ENCODE measurements around the gene CCDC74B. TPM values are rescaled to one million over a fixed set of nuclear protein-coding genes. Genes with fewer than 3 reads are reported as not detected.
A peak's percentile ranks its signal among the peaks of the same experiment; 100 is the strongest.
"Not testable (repeated sequence)": the region's sequence is repeated elsewhere in the genome, so short reads cannot be mapped to it uniquely, and the experiment has no call there.

CCDC74B gene
- total RNA-seq, 6 donors from 2014 or later, result 0.40 to 20.5 (median 9.5) TPM

DNA sequence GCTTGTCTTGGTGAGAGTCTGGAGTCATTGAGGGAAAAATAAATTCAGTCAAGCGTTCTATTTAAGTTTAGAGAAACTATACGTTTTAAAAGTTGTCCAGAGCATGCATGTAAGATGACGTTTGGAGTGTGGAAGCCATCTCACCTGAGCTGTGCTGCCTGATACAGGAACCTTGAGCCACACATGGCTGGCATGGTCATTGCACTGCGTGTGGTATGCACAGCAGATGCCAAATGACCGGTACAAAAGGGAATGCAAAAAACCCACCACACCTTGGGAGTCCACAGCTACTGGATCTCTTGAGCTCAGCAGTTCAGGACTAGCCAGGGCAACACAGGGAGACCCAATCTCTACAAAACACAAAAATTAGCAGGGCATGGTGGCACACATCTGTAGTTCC, 41.5 kb upstream of the CCDC74B start:
- DNase-seq, result no peak
- Histone ChIP-seq H3K36me3 (peaks cover 0 to 7% (median 0%) of the 10 kb centered on the region in 4 donors), H3K4me3 (no peak overlapping the region), H3K27me3 (no peaks in the 10 kb centered on the region), H3K27ac (no peak overlapping the region), H3K4me1 (peaks cover 0 to 15% (median 11%) of the 10 kb centered on the region in 4 donors), H3K9me3 (no peaks in the 10 kb centered on the region)
- ATAC-seq (ENCODE audit: low FRiP score in 2 of 2), result no peak
- WGBS, 2 donors, result 92 to 93% methylated on average over 5 of the region's 5 CpGs
- TF ChIP-seq POLR2A (IDR thresholded peaks at IDR 0.05), result no peak
- TF ChIP-seq, protein P1, sequence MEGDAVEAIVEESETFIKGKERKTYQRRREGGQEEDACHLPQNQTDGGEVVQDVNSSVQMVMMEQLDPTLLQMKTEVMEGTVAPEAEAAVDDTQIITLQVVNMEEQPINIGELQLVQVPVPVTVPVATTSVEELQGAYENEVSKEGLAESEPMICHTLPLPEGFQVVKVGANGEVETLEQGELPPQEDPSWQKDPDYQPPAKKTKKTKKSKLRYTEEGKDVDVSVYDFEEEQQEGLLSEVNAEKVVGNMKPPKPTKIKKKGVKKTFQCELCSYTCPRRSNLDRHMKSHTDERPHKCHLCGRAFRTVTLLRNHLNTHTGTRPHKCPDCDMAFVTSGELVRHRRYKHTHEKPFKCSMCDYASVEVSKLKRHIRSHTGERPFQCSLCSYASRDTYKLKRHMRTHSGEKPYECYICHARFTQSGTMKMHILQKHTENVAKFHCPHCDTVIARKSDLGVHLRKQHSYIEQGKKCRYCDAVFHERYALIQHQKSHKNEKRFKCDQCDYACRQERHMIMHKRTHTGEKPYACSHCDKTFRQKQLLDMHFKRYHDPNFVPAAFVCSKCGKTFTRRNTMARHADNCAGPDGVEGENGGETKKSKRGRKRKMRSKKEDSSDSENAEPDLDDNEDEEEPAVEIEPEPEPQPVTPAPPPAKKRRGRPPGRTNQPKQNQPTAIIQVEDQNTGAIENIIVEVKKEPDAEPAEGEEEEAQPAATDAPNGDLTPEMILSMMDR (IDR thresholded peaks at IDR 0.05), result no peak
- TF ChIP-seq POLR2AphosphoS5 (IDR thresholded peaks at IDR 0.05), result no peak
- no peak for TF ChIP-seq EP300 (IDR thresholded peaks at IDR 0.05)

DNA sequence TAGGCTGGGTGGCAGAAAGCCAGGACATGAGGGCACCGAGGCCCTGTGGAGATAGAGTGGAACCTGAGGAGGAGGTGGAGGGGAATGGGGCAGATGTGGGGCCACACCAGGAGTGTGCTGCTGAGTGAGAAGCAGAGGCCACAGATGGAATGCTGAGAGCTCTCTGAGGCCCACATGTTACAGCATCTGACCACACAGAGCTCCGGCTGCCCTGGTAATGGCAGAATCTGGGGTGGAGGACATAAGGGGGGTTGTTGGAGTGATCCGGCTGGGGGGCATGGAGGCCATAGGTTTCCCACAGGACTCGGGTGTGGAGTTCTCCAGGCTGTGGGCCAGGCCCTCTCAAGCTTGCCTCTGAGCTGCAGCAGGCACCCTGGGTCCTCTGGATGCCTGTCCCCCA, 41.0 kb upstream of the CCDC74B start:
- TF ChIP-seq POLR2AphosphoS5 (IDR thresholded peaks at IDR 0.05), result no peak
- TF ChIP-seq EP300 (IDR thresholded peaks at IDR 0.05), result no peak
- TF ChIP-seq, protein P1 (IDR thresholded peaks at IDR 0.05), result no peak
- TF ChIP-seq POLR2A (IDR thresholded peaks at IDR 0.05), result no peak
- Histone ChIP-seq H3K9me3 (no peaks in the 10 kb centered on the region), H3K27ac (no peak overlapping the region), H3K36me3 (peaks cover 0 to 2% (median 0%) of the 10 kb centered on the region in 4 donors), H3K27me3 (no peaks in the 10 kb centered on the region), H3K4me1 (peaks cover under 1 to 18% (median 12%) of the 10 kb centered on the region in 4 donors), H3K4me3 (no peak overlapping the region)
- DNase-seq (no peak), ATAC-seq (ENCODE audit: low FRiP score in 2 of 2) (no peak)
- 81 to 88% methylated on average over 4 of the region's 4 CpGs for WGBS, 2 donors

DNA sequence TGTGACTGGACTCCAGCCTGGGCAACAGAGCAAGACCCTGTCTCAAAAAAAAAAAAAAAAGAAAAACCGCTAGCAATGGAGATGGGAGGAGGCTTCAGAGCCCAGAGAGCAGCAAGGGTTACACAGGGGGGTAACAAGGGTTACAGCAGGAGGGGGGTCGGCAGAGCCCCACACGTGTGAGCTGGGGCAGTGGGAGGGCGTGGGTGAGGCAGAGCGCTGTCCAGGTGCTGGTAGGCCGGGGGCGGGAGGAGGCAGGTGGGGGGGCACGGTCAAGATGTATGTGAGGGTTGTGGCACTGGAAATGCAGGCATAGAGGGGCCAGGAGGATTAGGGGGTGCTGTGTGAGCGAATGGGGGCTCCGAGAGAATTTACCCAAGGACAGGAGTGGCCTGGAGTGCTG, 40.5 kb upstream of the CCDC74B start:
- no peak overlapping the region for H3K4me3 ChIP-seq
- ATAC-seq (ENCODE audit: low FRiP score in 2 of 2) (no peak), DNase-seq (no peak)
- H3K36me3 ChIP-seq, result no peaks in the 10 kb centered on the region
- no peaks in the 10 kb centered on the region for H3K27me3 ChIP-seq
- peaks cover 6 to 22% (median 16%) of the 10 kb centered on the region in 4 donors for H3K4me1 ChIP-seq
- H3K9me3 ChIP-seq, result no peaks in the 10 kb centered on the region
- WGBS, 2 donors, result 81 to 86% methylated on average over 9 to 10 of the region's 10 CpGs
- no peak for TF ChIP-seq POLR2AphosphoS5 (IDR thresholded peaks at IDR 0.05)
- no peak for TF ChIP-seq POLR2A (IDR thresholded peaks at IDR 0.05)
- TF ChIP-seq, protein P1 (IDR thresholded peaks at IDR 0.05), result no peak
- no peak for TF ChIP-seq EP300 (IDR thresholded peaks at IDR 0.05)
- H3K27ac ChIP-seq, result no peak overlapping the region

DNA sequence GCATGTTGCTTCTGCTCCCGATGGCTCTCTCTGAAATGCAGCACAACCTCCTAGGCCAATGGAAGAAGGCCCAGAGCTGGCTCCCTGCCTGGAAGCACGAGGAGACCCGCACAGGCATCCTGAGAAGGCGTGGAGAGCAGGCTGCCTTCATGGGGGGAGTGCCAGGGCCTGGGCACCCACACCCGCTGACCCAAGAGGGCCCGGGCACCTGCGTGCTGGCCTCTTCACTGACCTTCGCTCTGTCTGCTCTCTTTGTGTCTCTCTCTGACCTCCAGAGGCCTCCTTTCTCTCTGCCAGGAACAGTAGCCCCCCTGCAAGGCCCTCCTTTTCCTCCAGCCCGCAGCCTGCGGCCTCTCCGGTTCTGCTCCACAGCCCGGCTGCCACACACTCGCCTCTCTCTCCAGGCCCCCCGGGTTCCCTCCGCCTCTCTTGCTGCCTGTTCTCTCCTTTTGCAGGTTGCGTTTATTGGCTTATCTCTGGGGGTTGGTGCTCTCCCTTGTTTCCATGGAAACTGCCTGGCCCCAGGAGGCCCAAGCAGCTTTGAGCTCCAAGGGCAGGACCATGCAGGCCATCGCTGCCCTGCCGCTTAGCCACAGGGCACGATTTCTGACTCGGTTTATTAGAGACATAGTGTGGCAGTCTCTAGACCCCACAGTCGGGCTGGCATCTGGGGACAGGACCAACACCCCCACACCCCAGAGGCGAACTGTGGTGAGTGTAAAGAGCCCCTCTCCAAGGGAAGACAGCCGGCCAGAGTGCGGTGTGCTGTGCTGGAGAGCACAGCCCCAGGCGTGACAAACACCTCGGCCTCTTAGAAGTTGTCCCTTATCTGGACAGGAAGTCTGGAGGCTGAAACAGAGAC, 38.8 kb upstream of the CCDC74B start:
- Histone ChIP-seq H3K4me1 (peaks cover 12 to 32% (median 21%) of the 10 kb centered on the region in 4 donors), H3K27me3 (no peaks in the 10 kb centered on the region), H3K27ac (peak overlapping the region in 1 of 4 donors; percentile 30), H3K36me3 (no peaks in the 10 kb centered on the region), H3K9me3 (no peaks in the 10 kb centered on the region), H3K4me3 (peak overlapping the region in 1 of 4 donors; percentile 100)
- DNase-seq (no peak), ATAC-seq (ENCODE audit: low FRiP score in 2 of 2) (no peak)
- WGBS, 2 donors, result 73 to 90% methylated on average over 14 to 24 of the region's 26 CpGs
- no peak for TF ChIP-seq EP300 (IDR thresholded peaks at IDR 0.05)
- TF ChIP-seq POLR2A (IDR thresholded peaks at IDR 0.05), result no peak
- no peak for TF ChIP-seq POLR2AphosphoS5 (IDR thresholded peaks at IDR 0.05)
- TF ChIP-seq, protein P1 (IDR thresholded peaks at IDR 0.05), result no peak

DNA sequence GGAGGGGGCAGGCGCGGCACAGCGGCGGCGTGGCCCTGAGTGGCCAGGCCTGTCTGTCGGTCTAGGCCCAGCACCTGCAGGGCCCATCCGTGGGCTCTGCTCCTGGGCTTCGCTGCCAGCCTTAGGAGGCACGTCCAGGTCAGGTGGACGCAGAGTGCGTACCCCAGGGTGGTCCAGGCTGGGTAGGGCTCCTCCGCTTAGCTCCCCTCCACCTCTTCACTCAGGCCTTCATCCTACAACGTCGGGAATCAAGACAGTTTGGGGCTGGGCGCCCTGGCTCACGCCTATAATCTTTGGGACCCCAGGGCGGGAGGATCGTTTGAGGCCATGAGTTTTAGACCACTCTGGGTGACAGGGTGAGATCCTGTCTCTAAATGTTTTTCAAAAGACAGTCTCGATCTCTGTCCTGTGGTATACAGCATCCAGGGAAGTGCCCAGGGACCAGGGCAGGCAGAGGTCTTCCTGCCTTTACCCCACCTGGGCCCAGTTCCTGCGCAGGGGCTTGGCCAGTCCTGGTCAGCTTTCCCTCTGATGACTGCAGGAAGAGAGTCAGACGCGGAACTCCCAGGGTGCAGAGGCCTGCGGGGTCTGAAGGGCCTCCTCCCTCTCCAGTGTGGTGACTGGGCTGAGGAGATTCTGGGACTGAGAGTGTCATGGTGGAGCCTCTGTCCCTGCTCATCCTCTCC, 38.1 kb upstream of the CCDC74B start:
- not testable (repeated sequence) for H3K36me3 ChIP-seq; H3K9me3 ChIP-seq; H3K27me3 ChIP-seq; ATAC-seq (ENCODE audit: low FRiP score in 2 of 2); DNase-seq
- H3K4me1 ChIP-seq, result peaks cover 12 to 32% (median 21%) of the 10 kb centered on the region in 4 donors
- H3K27ac ChIP-seq, result peak overlapping the region in 3 of 4 donors; percentile 30 to 93 (median 88)
- peak overlapping the region; percentile 33 to 100 (median 98) for H3K4me3 ChIP-seq
- WGBS, 2 donors, result 45 to 63% methylated on average over 12 to 15 of the region's 23 CpGs

Measured in upper lobe of left lung (tissue), 6 donors.